Measurements from ENCODE around the gene KIAA1671.
A peak's percentile ranks its signal among the peaks of the same experiment; 100 is the strongest.

DNA sequence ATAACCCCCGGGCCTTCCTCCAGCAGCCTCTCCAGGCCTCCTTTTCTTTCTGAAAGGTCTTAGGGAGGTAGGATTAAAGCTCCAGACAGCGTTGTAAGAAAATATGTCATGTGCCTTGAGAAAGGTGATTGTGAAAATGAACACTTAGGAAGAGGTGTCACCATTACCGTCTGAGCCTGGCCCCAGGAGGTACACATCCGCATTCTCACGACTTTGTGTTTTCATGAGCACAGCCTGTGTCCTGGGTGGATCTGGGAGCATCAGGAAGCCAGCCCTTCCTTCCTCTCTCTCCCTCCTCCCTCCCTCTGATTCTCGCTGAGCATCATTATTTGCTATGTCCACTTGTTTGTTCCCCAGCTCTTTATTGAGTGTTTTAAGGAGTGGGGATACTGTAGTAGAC lies 142.1 kb downstream of the KIAA1671 start:
- TF ChIP-seq CTCF (IDR thresholded peaks at IDR 0.05; ENCODE audit: poor library complexity, severe bottlenecking) (no peak), REST (IDR thresholded peaks at IDR 0.05; ENCODE audit: borderline replicate concordance) (peak; percentile 88)
